Amniotic epithelial cell (primary cell): ENCODE measurements around the gene TARP.

Source experiments
- DNase-seq: peaks from one replicate; pipeline ENCODE4 v3.0.0-alpha.2; 2010; ENCODE audit warnings: low read depth

Gene TARP

GRCh38 chr7:38273286-38273995 lies at the start of gene TARP:
TSS of gene TARP (minus strand) at chr7:38273636.
- no peak for DNase-seq

- DNase-seq: no peak
Observed at GRCh38 chr7:38323156-38323555, 49.7 kb upstream of the TARP start.

GRCh38 chr7:38322461-38322860 lies 49.0 kb upstream of the TARP start:
- DNase-seq: no peak

GRCh38 chr7:38321967-38322366 lies 48.5 kb upstream of the TARP start:
- no peak for DNase-seq

- DNase-seq: peak; percentile 36
Observed at GRCh38 chr7:38321515-38321944, 48.1 kb upstream of the TARP start.

GRCh38 chr7:38321050-38321449 lies 47.6 kb upstream of the TARP start:
- no peak for DNase-seq

- DNase-seq: no peak
Observed at GRCh38 chr7:38319873-38320272, 46.4 kb upstream of the TARP start.

- peak; percentile 83 for DNase-seq
Observed at GRCh38 chr7:38318803-38319416, 45.5 kb upstream of the TARP start.

- peak; percentile 19 for DNase-seq
Observed at GRCh38 chr7:38318241-38318640, 44.8 kb upstream of the TARP start.

- no peak for DNase-seq
Observed at GRCh38 chr7:38317515-38317914, 44.1 kb upstream of the TARP start.

GRCh38 chr7:38316733-38317360 lies 43.4 kb upstream of the TARP start:
- DNase-seq: peak; percentile 26

- DNase-seq: no peak
Observed at GRCh38 chr7:38315410-38315809, 42.0 kb upstream of the TARP start.

GRCh38 chr7:38312821-38313220 lies 39.4 kb upstream of the TARP start:
- DNase-seq: no peak

- no peak for DNase-seq
Observed at GRCh38 chr7:38311329-38311937, 38.0 kb upstream of the TARP start.

- DNase-seq: peak; percentile 11
Observed at GRCh38 chr7:38310591-38311101, 37.2 kb upstream of the TARP start.

GRCh38 chr7:38309555-38309954 lies 36.1 kb upstream of the TARP start:
- DNase-seq: no peak

GRCh38 chr7:38308140-38308539 lies 34.7 kb upstream of the TARP start:
- no peak for DNase-seq

GRCh38 chr7:38307640-38308039 lies 34.2 kb upstream of the TARP start:
- no peak for DNase-seq

- DNase-seq: no peak
Observed at GRCh38 chr7:38306914-38307313, 33.5 kb upstream of the TARP start.

GRCh38 chr7:38306171-38306570 lies 32.7 kb upstream of the TARP start:
- no peak for DNase-seq

GRCh38 chr7:38303866-38304265 lies 30.4 kb upstream of the TARP start:
- DNase-seq: no peak

- no peak for DNase-seq
Observed at GRCh38 chr7:38300175-38300574, 26.7 kb upstream of the TARP start.
